ENCODE measurements around the gene TNRC6B. TPM values are rescaled to one million over a fixed set of nuclear protein-coding genes. Genes with fewer than 3 reads are reported as not detected.
A peak's percentile ranks its signal among the peaks of the same experiment; 100 is the strongest.
"Not testable (repeated sequence)": the region's sequence is repeated elsewhere in the genome, so short reads cannot be mapped to it uniquely, and the experiment has no call there.

TNRC6B gene
- total and polyA plus RNA-seq, 4 donors: 6.2 to 70.4 (median 26.5) TPM

DNA sequence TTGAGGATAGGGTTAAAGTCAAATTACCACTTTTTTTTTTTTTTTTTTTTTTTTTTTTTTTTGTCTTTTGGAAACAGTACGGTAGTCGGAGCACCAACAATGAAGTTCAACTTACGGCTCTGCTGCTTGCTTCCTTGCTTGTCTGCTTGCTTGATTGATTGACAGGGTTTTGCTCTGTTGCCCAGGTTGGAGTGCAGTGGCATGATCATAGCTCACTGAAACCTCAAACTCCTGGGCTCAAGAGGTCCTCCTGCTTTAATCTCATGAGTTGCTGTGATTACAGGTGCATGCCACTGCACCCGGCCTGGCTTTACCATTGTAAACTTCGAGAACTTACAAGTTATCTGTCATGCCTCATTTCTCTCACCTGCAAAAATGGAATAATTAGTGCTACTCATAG lies 198.4 kb downstream of the TNRC6B start:
- Histone ChIP-seq H3K9ac (ENCODE audit: insufficient read depth in 1 of 2, low read length in 2 of 2) (no peak overlapping the region), H3K9me3 (ENCODE audit: control insufficient read depth in 4 of 4, insufficient read depth in 3 of 4, low read length in 3 of 4) (no peaks in the 10 kb centered on the region), H3K27ac (ENCODE audit: low read depth in 1 of 2, low read length in 1 of 2) (no peak overlapping the region), H3K4me3 (no peak overlapping the region), H3K36me3 (ENCODE audit: control insufficient read depth in 4 of 4, insufficient read depth in 4 of 4, low read length in 4 of 4) (peaks cover 0 to 2% (median 0%) of the 10 kb centered on the region in 4 donors), H3K4me1 (ENCODE audit: control insufficient read depth in 5 of 5, insufficient read depth in 5 of 5, low read length in 5 of 5) (peaks cover 0 to 9% (median 5%) of the 10 kb centered on the region in 5 donors), H3K27me3 (ENCODE audit: control insufficient read depth in 3 of 3, insufficient read depth in 3 of 3, low read length in 2 of 3) (no peaks in the 10 kb centered on the region)
- TF ChIP-seq, protein P1, sequence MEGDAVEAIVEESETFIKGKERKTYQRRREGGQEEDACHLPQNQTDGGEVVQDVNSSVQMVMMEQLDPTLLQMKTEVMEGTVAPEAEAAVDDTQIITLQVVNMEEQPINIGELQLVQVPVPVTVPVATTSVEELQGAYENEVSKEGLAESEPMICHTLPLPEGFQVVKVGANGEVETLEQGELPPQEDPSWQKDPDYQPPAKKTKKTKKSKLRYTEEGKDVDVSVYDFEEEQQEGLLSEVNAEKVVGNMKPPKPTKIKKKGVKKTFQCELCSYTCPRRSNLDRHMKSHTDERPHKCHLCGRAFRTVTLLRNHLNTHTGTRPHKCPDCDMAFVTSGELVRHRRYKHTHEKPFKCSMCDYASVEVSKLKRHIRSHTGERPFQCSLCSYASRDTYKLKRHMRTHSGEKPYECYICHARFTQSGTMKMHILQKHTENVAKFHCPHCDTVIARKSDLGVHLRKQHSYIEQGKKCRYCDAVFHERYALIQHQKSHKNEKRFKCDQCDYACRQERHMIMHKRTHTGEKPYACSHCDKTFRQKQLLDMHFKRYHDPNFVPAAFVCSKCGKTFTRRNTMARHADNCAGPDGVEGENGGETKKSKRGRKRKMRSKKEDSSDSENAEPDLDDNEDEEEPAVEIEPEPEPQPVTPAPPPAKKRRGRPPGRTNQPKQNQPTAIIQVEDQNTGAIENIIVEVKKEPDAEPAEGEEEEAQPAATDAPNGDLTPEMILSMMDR (IDR thresholded peaks at IDR 0.05; ENCODE audit: control extremely low read depth, extremely low read depth): no peak
- WGBS, 2 donors: 68 to 80% methylated on average over 5 of the region's 5 CpGs
- ATAC-seq (ENCODE audit: insufficient read depth, low FRiP score): peak; percentile 53
- peak in 1 of 3 donors; percentile 36 for DNase-seq

DNA sequence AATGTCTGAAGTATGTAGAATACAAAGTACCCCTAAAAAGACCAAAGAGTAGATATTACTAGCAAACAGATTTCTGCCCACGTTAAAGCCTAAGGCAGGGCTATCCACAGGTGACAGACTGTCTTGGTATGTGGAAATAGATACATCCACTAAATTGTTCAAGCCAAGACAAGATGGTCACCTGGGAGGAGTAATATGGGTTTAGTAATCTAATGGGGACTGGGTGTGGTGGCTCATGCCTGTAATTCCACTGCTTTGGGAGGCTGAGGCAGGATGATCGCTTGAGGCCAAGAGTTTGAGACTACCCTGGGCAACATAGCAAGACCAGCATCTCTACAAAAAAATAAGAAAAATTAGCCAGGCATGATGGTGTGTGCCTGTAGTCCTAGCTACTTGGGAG lies 200.2 kb downstream of the TNRC6B start:
- 94 to 98% methylated on average over 2 of the region's 2 CpGs for WGBS, 2 donors
- Histone ChIP-seq H3K27ac (ENCODE audit: low read depth in 1 of 2, low read length in 1 of 2) (no peak overlapping the region), H3K4me3 (no peak overlapping the region), H3K27me3 (ENCODE audit: control insufficient read depth in 3 of 3, insufficient read depth in 3 of 3, low read length in 2 of 3) (no peaks in the 10 kb centered on the region), H3K36me3 (ENCODE audit: control insufficient read depth in 4 of 4, insufficient read depth in 4 of 4, low read length in 4 of 4) (peaks cover 0 to 5% (median 0%) of the 10 kb centered on the region in 4 donors), H3K9me3 (ENCODE audit: control insufficient read depth in 4 of 4, insufficient read depth in 3 of 4, low read length in 3 of 4) (no peaks in the 10 kb centered on the region), H3K9ac (ENCODE audit: insufficient read depth in 1 of 2, low read length in 2 of 2) (no peak overlapping the region), H3K4me1 (ENCODE audit: control insufficient read depth in 5 of 5, insufficient read depth in 5 of 5, low read length in 5 of 5) (peaks cover 0 to 2% (median 1%) of the 10 kb centered on the region in 5 donors)
- TF ChIP-seq, protein P1 (IDR thresholded peaks at IDR 0.05; ENCODE audit: control extremely low read depth, extremely low read depth): no peak
- DNase-seq: no peak
- ATAC-seq (ENCODE audit: insufficient read depth, low FRiP score): no peak

DNA sequence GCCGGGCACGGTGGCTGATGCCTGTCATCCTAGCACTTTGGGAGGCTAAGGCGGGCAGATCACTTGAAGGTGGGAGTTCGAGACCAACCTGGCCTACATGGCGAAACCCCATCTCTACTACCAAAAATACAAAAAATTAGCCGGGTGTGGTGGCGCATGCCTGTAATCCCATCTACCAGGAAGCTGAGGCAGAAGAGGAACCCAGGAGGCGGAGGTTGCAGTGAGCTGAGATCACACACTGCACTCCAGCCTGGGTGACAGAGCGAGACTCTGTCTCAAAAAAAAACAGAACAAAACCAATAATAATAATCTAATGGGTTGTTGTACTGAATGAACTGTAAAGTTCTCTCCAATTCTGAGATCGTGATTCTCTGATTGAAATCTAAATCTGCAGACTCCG lies 200.7 kb downstream of the TNRC6B start:
- ATAC-seq (ENCODE audit: insufficient read depth, low FRiP score); H3K4me3 ChIP-seq; H3K4me1 ChIP-seq (ENCODE audit: control insufficient read depth in 5 of 5, insufficient read depth in 5 of 5, low read length in 5 of 5); H3K27me3 ChIP-seq (ENCODE audit: control insufficient read depth in 3 of 3, insufficient read depth in 3 of 3, low read length in 2 of 3); H3K36me3 ChIP-seq (ENCODE audit: control insufficient read depth in 4 of 4, insufficient read depth in 4 of 4, low read length in 4 of 4); H3K9me3 ChIP-seq (ENCODE audit: control insufficient read depth in 4 of 4, insufficient read depth in 3 of 4, low read length in 3 of 4); H3K9ac ChIP-seq (ENCODE audit: insufficient read depth in 1 of 2, low read length in 2 of 2); H3K27ac ChIP-seq (ENCODE audit: low read depth in 1 of 2, low read length in 1 of 2); DNase-seq: not testable (repeated sequence)
- whole genome bisulfite sequencing, 2 donors: 78 to 90% methylated on average over 11 of the region's 11 CpGs

DNA sequence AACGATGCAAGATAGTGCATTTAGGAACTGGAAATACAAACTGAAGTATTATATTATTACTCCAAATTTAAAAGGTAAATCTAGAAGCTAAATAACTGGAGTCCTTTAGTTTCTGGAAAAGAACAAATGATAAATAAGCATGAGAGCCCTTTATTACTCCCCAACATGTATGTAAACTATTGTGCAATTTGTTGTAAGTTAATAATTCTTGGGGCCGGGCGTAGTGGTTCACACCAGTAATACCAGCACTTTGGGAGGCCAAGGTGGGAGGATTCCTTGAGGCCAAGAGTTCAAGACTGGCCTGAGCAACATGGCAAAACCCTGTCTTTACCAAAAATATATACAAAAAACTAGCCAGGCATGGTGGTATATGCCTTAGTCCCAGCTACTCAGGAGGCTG lies 203.7 kb downstream of the TNRC6B start:
- no peak overlapping the region for H3K27ac ChIP-seq (ENCODE audit: low read depth in 1 of 2, low read length in 1 of 2)
- ATAC-seq (ENCODE audit: insufficient read depth, low FRiP score) (no peak), DNase-seq (no peak)
- H3K27me3 ChIP-seq (ENCODE audit: control insufficient read depth in 3 of 3, insufficient read depth in 3 of 3, low read length in 2 of 3): no peaks in the 10 kb centered on the region
- WGBS, 2 donors: 75 to 85% methylated on average over 3 of the region's 3 CpGs
- no peak overlapping the region for H3K4me3 ChIP-seq
- TF ChIP-seq, protein P1 (IDR thresholded peaks at IDR 0.05; ENCODE audit: control extremely low read depth, extremely low read depth): no peak
- H3K9ac ChIP-seq (ENCODE audit: insufficient read depth in 1 of 2, low read length in 2 of 2): no peak overlapping the region
- no peaks in the 10 kb centered on the region for H3K9me3 ChIP-seq (ENCODE audit: control insufficient read depth in 4 of 4, insufficient read depth in 3 of 4, low read length in 3 of 4)
- peaks cover 0 to 2% (median 0%) of the 10 kb centered on the region in 4 donors for H3K36me3 ChIP-seq (ENCODE audit: control insufficient read depth in 4 of 4, insufficient read depth in 4 of 4, low read length in 4 of 4)
- peaks cover 0 to 9% (median 0%) of the 10 kb centered on the region in 5 donors for H3K4me1 ChIP-seq (ENCODE audit: control insufficient read depth in 5 of 5, insufficient read depth in 5 of 5, low read length in 5 of 5)

Measured in lung (tissue), 12 donors.